Muscle of back (tissue), 13 donors: ENCODE data around the gene ARMCX4. TPM values are rescaled to one million over a fixed set of nuclear protein-coding genes. Genes with fewer than 3 reads are reported as not detected.
A peak's percentile ranks its signal among the peaks of the same experiment; 100 is the strongest.
"Not testable (repeated sequence)": the region's sequence is repeated elsewhere in the genome, so short reads cannot be mapped to it uniquely, and the experiment has no call there.

ENCODE experiments used
- DNase-seq, 3 donors: peaks; one replicate each; pipeline versions ENCODE4 v3.0.0 to v3.0.0-alpha.2; 2013
- long read RNA-seq, 9 donors: transcript quantifications; one replicate each; lab custom pipeline, GENCODE V29; 2026
- polyA plus RNA-seq, 10 donors: library from polyadenylated mRNA; unstranded; fragments of 120-200 nt; gene quantifications; one replicate each; pipeline ENCODE4 v1.2.1, GENCODE V29; 2013; ENCODE audit not compliant: insufficient read length in 10 of 10

Gene ARMCX4
- polyA plus RNA-seq: 10 to 100 TPM; 22.7 to 52.8 (median 46.3) TPM
- long read RNA-seq, donor 1, partial matches to known transcripts: 7 of 10 reads
- long read RNA-seq, donor 1, other reads (novel, unspliced or antisense): 0 of 10 reads
- long read RNA-seq, donor 2, partial matches to known transcripts: 0 of 1 reads
- long read RNA-seq, donor 2, other reads (novel, unspliced or antisense): 0 of 1 reads
- long read RNA-seq, donor 3: 0 reads
- long read RNA-seq, donor 4: 0 reads
- long read RNA-seq, donor 5, partial matches to known transcripts: 0 of 2 reads
- long read RNA-seq, donor 5, other reads (novel, unspliced or antisense): 0 of 2 reads
- long read RNA-seq, donor 6, partial matches to known transcripts: 0 of 1 reads
- long read RNA-seq, donor 6, other reads (novel, unspliced or antisense): 0 of 1 reads
- long read RNA-seq, donor 7, partial matches to known transcripts: 0 of 1 reads
- long read RNA-seq, donor 7, other reads (novel, unspliced or antisense): 0 of 1 reads
- long read RNA-seq, donor 8, partial matches to known transcripts: 0 of 1 reads
- long read RNA-seq, donor 8, other reads (novel, unspliced or antisense): 0 of 1 reads
- long read RNA-seq, donor 9, partial matches to known transcripts: 0 of 1 reads
- long read RNA-seq, donor 9, other reads (novel, unspliced or antisense): 0 of 1 reads

- DNase-seq: peak; percentile 53 to 86 (median 73)
These were observed at the start of gene ARMCX4 for GRCh38 chrX:101485212-101485949. Gene ARMCX4 (plus strand): TSS chrX:101485456. CDS start chrX:101488590, 3,134 bp downstream.

DNA sequence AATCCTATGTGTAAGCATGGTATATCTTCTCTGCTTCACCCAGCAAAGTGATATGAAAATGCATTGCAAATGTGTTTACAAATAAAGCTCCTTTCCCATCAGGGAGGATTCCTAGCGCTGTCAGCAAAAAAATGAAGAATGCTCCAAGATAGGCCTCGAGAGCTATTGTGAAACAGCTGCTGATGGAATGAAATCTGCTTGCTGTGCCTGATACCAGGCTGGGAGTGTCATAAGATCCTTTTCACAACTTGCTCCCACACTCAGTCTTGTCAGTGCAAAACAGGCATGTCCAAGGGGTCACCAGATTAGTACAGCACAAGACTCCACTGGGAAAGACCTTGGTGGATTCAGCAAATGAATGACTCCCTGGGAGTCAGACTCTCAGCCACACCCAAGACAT, 43.2 kb upstream of the ARMCX4 start:
- DNase-seq: no peak

- no peak for DNase-seq
These were observed 36.0 kb upstream of the ARMCX4 start for GRCh38 chrX:101449279-101449678.

GRCh38 chrX:101450085-101450484, 35.2 kb upstream of the ARMCX4 start:
- no peak for DNase-seq

- DNase-seq: peak in 1 of 3 donors; percentile 7
These were observed 34.3 kb upstream of the ARMCX4 start for GRCh38 chrX:101450961-101451360.

GRCh38 chrX:101452056-101452455, 33.2 kb upstream of the ARMCX4 start:
- DNase-seq: no peak

DNA sequence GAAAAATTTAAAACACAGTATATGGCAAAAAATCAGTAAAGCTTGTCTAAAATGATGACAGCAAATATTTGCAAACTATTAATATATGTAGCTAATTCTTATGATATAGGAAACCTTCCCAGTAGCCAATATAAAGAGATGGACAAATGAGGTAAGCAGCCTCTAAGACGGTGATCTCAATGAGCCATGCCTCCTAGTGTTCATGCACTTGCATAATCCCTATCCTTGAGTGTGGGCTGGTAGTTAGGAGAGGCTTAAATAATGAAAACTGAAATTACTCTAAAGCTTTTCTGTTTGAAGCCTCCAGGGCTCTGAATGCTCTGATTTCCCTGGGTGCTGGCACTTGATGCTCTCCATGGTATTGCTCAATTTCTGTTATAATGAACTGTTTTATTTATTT, 24.6 kb upstream of the ARMCX4 start:
- no peak for DNase-seq

GRCh38 chrX:101462892-101463291, 22.4 kb upstream of the ARMCX4 start:
- DNase-seq: peak in 2 of 3 donors; percentile 3 to 5

- DNase-seq: no peak
These were observed 6.9 kb upstream of the ARMCX4 start for GRCh38 chrX:101478366-101478765.

DNA sequence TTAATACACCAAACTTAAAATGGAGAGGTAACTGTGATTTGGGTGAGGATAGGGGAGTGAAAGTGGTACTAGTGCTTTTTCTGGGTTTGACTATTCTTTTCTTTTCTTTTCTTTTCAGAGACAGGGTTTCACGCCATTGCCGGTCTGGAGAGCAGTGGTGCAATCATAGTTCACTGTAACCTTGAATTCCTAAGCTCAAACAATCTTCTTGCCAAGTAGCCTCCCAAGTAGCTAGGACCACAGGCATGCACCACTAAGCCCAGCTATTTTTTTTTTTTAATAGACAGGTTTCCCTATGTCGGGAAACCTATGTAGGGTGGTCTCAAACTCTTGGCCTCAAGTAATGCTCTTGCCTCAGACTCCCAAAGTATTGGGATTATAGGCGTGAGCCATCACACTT, 3.0 kb upstream of the ARMCX4 start:
- no peak for DNase-seq

GRCh38 chrX:101483705-101484104, 1.6 kb upstream of the ARMCX4 start:
- DNase-seq: peak; percentile 32 to 45 (median 34)

GRCh38 chrX:101484135-101484534, 1.1 kb upstream of the ARMCX4 start:
- DNase-seq: peak; percentile 6 to 30 (median 13)

DNA sequence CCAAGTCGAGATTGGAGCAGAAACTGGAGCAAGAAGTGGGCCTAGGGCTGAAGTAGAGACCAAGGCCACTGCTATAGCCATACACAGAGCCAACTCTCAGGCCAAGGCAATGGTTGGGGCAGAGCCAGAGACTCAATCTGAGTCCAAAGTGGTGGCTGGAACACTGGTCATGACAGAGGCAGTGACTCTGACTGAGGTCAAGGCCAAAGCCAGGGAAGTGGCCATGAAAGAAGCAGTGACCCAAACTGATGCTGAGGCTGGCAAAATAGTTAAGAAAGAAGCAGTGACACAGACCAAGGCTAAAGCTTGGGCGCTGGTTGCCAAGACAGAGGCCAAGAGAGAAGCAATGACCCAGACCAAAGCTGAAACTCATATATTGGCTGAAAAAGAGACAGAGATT, 3.5 kb downstream of the ARMCX4 start:
- no peak for DNase-seq

DNA sequence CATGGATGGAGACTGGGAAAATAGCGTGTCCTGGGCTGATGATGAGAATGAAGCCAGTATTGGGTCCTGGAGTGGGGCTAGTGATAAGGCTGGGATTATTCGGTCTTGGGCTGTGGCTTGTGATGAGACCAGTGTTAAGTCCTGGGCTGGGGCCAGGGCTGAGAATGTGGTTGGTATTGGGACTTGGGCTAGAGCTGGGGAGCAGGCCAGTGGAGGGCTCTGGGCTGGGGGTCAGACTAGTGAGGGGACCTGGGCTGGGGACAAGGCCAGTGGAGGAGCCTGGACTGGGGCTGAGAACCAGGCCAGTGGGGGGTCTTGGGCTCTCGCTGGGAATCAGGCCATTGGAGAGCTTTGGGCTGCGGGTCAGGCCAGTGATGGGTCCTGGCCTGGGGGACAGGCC, 6.7 kb downstream of the ARMCX4 start:
- DNase-seq: no peak

- no peak for DNase-seq
These were observed 8.0 kb downstream of the ARMCX4 start for GRCh38 chrX:101493225-101493624.

DNA sequence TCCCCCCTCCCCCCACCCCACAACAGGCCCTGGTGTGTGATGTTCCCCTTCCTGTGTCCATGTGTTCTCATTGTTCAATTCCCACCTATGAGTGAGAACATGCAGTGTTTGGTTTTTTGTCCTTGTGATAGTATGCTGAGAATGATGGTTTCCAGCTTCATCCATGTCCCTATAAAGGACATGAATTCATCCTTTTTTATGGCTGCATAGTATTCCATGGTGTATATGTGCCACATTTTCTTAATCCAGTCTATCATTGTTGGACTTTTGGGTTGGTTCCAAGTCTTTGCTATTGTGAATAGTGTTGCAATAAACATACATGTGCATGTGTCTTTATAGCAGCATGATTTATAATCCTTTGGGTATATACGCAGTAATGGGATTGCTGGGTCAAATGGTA, 17.7 kb downstream of the ARMCX4 start:
- DNase-seq: not testable (repeated sequence)

- DNase-seq: no peak
These were observed 22.1 kb downstream of the ARMCX4 start for GRCh38 chrX:101507372-101507771.

DNA sequence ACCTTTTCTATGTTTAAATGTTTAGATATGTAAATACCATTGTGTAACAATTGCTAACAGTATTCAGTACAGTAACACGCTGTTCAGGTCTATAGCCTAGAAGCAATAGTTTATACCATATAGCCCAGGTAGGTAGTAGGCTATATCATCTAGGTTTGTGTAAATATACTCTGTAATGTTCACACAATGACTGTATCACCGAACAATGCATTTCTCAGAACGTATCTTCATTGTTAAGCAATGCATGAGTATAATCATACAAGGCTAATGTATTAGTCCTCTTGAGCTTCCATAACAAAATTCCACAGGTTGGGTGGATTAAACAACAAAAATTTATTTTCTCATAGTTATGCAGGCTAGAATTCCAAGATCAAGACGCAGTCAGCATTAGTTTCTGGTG, 22.7 kb downstream of the ARMCX4 start:
- DNase-seq: no peak

DNA sequence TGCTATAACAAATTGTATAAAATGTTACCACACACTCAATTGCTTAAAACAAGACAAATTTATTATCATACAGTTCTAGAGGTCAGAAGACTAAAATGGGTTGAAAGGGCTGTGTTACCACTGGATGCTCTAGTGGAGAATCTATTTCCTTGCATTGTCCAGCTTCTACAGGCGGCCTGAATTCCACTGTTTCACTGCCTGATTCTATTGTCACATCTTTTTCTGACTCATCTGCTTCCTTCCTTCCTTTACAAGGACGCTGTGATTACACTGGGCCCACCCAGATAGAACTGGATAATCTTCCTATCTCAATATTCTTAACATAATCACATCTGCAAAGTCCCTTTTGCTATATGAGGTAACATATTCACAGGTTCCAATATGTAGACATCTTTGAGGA, 45.7 kb downstream of the ARMCX4 start:
- no peak for DNase-seq
